ENCODE results near the gene CAV3. TPM values are rescaled to one million over a fixed set of nuclear protein-coding genes. Genes with fewer than 3 reads are reported as not detected.
A peak's percentile ranks its signal among the peaks of the same experiment; 100 is the strongest.

Gene CAV3
- total RNA-seq, 1 donor from 2014 or later, result 0.32 TPM

DNA sequence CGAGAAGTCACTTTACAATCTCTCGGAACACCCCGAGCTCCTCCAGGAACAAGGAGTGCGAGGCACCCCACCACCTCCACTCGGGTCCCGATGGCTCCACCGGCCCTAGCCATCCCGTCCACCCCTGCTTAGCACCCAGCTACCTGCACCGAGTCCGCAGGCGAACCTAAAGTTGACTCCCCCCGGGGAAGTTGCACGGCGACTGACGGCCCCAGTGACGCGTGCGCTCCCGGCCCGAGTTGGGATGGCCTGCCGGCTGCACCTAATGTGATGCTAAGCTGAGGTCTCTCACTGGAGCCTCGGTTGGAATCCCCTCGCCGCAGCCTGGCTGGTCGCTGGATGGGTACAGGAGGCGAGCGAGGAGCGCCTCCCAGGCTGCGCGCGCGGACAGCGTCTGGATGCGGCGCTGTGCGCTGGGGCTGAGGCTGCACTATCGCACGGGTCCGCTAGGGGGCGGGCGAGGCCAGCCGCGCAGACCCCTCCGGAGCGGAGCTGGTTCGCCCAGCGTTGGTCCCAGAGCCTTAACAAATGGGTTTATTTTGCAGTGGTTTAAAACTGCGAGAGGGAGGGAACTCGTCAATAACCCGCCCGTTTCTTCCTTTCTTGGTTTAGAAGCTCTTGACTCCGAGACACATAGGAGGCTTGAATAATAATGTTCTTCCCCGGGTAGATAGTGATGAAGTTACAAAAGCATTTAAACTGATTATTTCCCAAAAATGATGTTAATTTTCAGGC lies 35.7 kb downstream of the CAV3 start, which contains the start of gene OXTR:
TSS of gene OXTR (minus strand) at position 526 of the 735 bp plus-strand sequence. CDS start 1,426 bp downstream, outside the sequence.
- Histone ChIP-seq H3K27ac (no peak within 1 kb of the TSS), H3K4me3 (peak within 1 kb of the TSS; percentile 32), H3K9me3 (no peaks in the 10 kb centered on the region), H3K4me1 (peaks cover 13% of the 10 kb centered on the region), H3K27me3 (peaks cover 32% of the 10 kb centered on the region), H3K36me3 (no peaks in the 10 kb centered on the region)
- ATAC-seq (peak; percentile 95), DNase-seq (peak; percentile 74)
- TF ChIP-seq, protein P1, sequence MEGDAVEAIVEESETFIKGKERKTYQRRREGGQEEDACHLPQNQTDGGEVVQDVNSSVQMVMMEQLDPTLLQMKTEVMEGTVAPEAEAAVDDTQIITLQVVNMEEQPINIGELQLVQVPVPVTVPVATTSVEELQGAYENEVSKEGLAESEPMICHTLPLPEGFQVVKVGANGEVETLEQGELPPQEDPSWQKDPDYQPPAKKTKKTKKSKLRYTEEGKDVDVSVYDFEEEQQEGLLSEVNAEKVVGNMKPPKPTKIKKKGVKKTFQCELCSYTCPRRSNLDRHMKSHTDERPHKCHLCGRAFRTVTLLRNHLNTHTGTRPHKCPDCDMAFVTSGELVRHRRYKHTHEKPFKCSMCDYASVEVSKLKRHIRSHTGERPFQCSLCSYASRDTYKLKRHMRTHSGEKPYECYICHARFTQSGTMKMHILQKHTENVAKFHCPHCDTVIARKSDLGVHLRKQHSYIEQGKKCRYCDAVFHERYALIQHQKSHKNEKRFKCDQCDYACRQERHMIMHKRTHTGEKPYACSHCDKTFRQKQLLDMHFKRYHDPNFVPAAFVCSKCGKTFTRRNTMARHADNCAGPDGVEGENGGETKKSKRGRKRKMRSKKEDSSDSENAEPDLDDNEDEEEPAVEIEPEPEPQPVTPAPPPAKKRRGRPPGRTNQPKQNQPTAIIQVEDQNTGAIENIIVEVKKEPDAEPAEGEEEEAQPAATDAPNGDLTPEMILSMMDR (IDR thresholded peaks at IDR 0.05), result peak; percentile 100
- intact Hi-C loops (cut with DNase I), result no loop called here

DNA sequence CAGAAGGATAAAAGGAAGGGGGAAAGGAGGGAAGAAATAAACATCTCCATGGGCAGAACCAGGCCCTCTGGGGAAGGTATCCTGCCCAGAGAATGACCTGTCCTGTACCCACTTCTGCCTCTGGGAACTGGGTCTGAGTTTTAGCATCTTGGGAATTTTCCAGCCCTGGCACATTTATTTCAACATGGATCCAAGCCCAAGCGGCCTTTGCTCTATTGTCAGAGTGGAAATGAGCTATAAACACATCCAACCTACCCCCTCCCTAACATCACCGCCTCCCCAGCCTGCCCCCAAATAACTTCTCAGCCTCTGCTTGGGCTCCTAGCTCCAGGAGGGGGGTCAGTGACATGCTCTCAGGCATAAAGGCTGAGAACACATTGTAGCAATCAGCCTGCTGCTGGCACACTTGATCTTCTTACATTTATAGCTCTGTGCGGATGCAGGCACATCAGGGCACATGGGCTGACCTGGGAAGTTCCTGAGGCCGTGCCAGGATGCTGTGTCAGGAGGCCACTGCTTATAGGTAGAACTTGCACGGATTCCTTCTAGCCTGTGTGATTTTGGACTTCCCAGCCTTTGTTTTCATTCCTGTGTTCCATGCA lies 40.4 kb downstream of the CAV3 start:
- intact Hi-C loops (cut with DNase I), result no loop called here
- ATAC-seq, result no peak
- Histone ChIP-seq H3K4me1 (peaks cover 6% of the 10 kb centered on the region), H3K36me3 (no peaks in the 10 kb centered on the region), H3K4me3 (no peak overlapping the region), H3K9me3 (no peaks in the 10 kb centered on the region), H3K27ac (no peak overlapping the region), H3K27me3 (peaks cover 10% of the 10 kb centered on the region)
- TF ChIP-seq, protein P1 (IDR thresholded peaks at IDR 0.05), result no peak
- no peak for DNase-seq

DNA sequence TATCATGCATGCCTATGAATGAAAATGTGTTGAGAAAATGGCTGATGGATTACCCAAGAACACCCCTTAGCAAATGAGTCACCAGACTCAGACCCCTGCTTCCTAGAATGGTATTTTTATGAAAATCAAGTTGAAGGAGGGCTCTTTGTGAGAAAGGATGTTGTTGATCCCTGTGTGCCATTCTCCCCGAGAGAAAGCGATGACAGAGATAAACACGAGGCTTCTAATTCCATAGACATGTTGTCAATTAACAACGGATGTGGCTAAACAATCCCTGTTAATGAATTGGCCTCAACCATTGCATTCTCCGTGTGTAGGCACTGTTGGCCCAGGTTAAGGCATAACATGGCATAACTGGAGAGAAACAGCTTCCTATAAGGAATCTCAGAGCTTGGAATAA lies 41.6 kb downstream of the CAV3 start:
- DNase-seq (no peak), ATAC-seq (no peak)
- no peaks in the 10 kb centered on the region for H3K9me3 ChIP-seq
- no peaks in the 10 kb centered on the region for H3K4me1 ChIP-seq
- H3K27ac ChIP-seq, result no peak overlapping the region
- H3K27me3 ChIP-seq, result no peaks in the 10 kb centered on the region
- TF ChIP-seq, protein P1 (IDR thresholded peaks at IDR 0.05), result no peak
- intact Hi-C loops (cut with DNase I), result no loop called here
- no peak overlapping the region for H3K4me3 ChIP-seq
- H3K36me3 ChIP-seq, result no peaks in the 10 kb centered on the region

DNA sequence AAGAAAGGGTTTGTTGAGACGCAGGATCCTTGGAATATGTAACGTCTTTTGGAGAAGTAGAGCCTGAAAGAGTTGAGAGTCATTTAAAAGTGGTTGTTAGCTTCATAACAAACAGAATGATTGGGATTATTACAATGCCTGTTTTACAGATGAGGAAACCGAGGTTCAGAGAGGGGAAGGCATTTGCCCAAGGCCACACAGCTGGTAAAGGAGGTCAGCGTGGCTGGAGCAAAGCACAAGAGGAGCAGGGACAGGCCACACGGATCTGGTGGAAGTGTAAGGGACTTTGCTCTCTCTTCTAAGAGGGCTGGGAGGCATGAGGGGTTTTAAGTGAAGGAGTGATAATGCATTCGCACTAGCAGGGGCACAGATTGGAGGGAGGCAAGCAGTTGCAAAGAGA lies 42.0 kb downstream of the CAV3 start:
- Histone ChIP-seq H3K27me3 (no peaks in the 10 kb centered on the region), H3K36me3 (no peaks in the 10 kb centered on the region), H3K4me1 (no peaks in the 10 kb centered on the region), H3K9me3 (no peaks in the 10 kb centered on the region), H3K27ac (no peak overlapping the region), H3K4me3 (no peak overlapping the region)
- ATAC-seq, result no peak
- no peak for DNase-seq
- intact Hi-C loops (cut with DNase I), result no loop called here
- TF ChIP-seq, protein P1 (IDR thresholded peaks at IDR 0.05), result no peak

DNA sequence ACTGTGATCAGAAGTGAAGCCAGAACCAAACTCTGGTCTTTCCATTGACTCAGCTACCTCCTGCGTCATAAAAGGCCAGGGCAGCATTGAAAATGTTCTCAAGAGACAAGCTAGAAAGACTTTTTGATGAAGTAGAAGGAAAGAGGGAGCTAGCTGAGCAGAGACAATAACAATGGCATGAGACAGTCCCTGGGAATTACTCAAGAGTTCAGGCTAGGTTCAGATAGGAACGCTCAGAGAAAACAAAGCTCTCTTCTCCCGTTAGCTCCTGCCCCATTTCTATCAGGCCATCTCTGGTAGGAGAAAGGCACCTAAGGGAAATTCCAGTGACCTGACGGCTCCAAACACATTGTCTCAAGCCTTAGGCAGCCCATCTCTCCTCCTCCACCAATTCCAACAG lies 42.8 kb downstream of the CAV3 start:
- ATAC-seq (no peak), DNase-seq (no peak)
- Histone ChIP-seq H3K27me3 (no peaks in the 10 kb centered on the region), H3K27ac (no peak overlapping the region), H3K4me3 (no peak overlapping the region), H3K36me3 (no peaks in the 10 kb centered on the region), H3K4me1 (no peaks in the 10 kb centered on the region), H3K9me3 (no peaks in the 10 kb centered on the region)
- TF ChIP-seq, protein P1 (IDR thresholded peaks at IDR 0.05), result no peak
- intact Hi-C loops (cut with DNase I), result no loop called here
